Measurements from ENCODE around the gene KRTAP5-4.
"Not testable (repeated sequence)": the region's sequence is repeated elsewhere in the genome, so short reads cannot be mapped to it uniquely, and the experiment has no call there.

KRTAP5-4 gene

DNA sequence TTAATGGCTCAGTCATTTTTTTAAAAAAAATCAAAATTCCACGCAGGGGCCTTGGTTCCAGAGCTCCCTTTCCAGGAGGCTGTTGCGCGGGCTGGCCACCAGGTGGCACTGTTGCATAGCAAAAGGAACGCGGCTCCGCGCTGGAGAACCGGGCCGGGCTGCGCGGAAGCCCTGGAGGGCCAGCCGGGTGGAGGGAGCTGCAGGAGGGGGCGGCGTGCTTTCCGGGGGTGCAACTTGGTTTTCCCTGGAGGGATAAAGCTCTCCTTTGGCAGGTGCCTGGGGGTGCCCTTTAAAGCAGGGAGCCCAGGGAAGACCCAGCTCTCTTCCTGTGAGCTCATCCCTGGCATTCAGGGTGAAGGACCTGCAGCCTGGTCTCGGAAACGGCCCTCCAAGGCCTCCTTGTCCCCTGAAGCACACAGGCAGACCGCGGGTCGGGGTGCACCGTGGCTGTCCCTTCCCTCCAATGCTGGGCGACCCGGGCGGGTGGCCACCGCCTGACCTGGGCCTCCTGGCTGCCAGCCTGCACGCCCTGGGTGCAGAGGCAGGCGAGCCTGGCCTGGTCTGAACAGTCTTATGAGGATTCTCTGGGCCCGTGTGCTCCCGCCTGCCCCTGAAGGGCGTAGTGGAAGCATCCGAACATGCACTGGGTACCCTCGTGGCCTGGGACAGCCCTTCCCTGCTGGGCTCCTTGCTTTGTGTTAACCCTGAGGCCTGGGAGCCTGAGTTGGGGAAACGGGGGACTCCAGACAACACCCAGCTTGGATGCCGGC is 31.0 kb upstream of the KRTAP5-4 start:
- peak; percentile 19 for DNase-seq (ENCODE audit: low read depth)

DNA sequence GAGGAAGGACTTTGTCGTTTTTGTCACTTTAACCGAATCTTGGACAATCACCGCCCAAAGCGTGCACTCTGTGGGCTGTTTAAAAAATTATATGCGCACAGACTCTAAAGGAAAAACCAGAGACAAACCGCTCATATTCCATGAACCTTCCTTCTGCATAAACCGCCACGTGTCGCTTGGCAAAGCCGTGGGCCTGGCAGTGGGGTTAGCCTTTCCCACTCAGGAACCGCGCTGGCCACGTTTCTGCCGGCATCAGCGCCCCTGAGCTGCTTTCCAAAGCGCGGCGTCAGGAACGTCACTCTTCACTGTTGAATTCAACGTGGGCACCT is 30.5 kb upstream of the KRTAP5-4 start:
- DNase-seq (ENCODE audit: low read depth): no peak

DNA sequence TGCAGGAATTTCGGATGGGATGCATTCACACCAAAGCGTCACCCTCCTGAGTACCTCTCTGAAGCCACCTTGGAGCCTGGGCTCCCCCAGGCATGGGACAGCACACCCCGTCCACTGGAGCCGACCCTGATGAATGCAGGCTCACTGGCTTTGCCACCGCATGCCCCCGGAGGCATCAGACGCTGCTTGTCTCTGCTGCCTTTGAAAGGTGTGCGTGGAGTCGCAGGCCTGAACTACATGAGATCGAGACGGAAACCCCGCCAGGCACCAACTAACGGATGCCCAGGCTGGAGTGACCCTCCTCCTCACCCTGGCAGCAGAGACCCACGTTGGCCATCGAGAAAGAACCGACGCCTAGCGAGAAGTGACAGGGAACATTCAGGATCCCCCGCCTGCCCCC is 30.1 kb upstream of the KRTAP5-4 start:
- DNase-seq (ENCODE audit: low read depth): no peak

DNA sequence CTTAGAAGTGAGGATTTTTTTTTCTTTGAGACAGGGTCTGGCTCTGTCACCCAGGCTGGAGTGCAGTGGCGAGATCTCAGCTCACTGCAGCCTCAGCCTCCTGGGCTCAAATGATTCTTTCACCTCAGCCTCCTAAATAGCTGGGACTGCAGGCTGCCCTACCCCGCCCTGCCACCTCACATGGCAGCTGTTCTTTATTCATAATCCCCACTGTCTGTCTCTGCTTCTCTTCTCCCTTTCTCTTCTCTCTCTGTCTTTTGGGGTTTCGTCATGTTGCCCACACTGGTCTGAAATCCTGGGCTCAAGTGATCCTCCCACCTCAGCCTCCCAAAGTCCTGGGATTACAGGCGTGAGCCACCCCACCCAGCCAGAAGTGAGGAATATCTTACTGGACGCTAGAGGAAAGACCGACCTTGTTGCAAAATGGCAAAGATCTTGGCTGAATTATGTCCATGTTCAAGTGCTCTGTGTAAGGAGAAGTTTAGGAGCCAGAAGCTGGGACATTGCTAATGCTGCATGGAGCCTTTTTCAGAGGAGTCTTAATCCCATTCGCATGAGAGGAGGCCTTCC is 29.6 kb upstream of the KRTAP5-4 start:
- no peak for DNase-seq (ENCODE audit: low read depth)

DNA sequence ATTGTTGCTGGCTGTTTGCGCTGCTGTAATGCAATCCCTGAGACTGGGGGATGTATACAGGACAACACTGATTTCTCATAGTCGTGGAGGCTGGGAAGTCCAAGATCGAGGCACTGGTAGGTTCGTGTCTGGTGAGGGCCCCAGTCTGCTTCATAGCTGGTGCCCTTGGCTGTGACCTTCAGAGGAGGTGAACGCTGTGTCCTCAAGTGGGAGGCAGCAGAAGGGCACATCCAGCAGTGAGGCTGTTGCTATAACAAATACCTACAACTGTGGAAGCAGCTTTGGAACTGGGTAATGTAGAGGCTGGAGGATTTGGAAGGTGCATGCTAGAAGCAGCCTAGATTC is 29.0 kb upstream of the KRTAP5-4 start:
- no peak for DNase-seq (ENCODE audit: low read depth)

DNA sequence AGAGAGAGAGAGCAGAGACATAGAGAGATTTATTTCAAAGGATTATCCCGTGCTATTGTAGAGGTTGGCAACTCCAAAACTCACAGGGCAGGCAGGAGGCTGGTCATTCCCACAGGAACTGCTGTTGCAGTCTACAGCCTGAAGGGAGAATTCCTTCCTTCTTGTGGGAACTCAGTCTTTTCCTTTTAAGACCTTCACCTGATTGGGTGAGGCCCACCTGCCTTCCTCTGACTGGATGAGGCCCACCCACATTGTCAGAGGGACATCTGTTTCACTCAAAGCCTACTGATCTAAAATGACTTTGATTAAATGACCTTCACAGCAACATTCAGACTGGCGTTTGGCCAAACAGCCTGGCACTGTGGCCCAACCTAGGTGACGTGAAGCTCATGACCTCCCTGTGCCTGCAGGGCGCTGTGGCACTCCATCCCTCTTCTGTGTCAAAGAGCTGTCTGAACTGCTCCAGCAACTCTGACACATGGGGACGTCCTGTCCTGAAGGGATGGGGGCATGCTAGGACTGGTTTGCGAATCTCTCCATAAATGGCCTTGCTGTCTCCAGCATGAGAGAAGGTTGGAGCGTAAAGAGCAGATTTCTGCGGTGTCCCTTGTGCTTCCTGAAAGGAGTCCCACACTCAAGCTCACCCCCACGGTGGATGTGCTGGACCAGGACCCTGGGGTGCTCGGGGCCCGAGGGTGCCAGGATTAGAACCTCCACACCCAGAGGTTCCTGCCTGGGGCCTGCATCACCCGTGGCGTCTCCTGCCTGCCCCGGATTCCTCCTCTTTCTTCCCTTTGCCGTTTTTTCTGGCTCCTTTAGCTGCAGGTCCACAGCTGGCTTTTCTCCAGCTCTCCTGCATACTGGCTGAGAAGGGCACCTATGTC is 28.3 kb upstream of the KRTAP5-4 start:
- DNase-seq (ENCODE audit: low read depth): no peak

DNA sequence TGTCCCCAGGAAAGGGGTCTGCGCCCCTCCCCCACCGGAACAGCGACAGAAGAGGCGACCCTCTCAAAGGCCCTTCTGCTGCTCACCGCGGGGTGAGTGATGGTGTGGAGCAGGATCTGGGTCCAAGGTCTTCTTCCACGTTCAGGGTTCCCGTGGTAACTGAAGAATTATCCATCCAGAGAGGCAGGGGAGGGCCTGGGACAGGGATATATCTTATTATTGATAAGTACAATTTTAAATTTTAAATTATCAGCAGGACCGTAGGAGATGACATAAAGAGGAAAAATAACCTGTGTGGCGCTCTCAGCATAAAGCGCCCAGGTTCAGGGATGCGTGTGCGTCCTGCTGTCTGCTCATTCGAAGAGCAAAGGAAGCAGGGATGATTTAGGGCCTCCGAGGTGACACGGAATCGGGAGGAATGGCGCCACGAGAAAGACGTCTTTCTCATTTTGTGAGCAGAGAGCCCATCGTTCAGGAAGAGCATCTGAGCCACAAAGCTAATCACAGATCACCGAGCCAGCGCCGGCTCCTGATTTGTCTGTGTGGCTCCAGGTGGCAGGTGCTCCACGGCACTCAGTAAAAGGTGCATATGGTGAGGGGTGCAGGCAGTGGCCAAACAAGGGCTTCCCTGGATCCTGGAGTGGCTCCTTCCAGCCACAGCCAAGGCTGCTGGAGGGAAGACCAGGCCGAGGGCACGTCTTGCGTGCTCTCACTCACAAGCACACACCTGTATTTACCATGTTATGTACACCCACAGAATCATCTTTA is 26.9 kb upstream of the KRTAP5-4 start:
- no peak for DNase-seq (ENCODE audit: low read depth)

DNA sequence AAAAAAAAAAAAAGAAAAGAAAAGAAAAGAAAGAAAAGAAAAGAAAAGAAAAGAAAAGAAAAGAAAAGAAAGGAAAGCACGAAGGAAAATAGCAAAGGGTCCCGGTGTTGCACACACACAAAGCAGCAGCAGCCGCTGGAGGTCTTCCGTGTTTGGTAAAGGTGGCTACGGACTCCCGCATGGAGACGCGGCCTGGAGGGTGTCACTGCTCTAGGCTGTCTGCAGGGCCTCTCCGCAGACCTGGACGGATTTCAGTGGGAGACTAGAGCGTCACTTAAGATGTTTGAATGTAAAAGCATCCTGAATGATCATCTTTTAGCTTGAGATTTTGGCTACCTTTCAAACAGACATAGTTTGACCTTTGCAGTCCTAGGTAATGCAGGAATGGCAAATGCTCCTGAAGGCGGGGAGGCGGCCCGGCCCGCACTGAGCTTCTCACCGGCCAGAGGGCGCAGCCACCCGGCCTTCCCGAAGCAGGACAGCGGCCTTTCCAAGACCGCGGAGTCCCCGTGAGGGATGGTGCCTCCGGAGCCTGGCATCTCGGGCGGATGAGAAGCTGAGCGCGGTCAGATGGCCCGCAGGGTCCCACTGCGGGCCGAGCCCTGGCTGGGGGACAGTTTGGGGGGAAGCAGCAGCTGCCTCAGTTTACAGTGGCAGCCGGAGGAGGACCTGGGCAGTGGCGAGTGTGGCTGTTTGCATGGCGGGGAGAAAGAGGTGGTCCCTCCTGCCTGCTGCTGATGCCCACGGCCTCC is 26.1 kb upstream of the KRTAP5-4 start:
- no peak for DNase-seq (ENCODE audit: low read depth)

DNA sequence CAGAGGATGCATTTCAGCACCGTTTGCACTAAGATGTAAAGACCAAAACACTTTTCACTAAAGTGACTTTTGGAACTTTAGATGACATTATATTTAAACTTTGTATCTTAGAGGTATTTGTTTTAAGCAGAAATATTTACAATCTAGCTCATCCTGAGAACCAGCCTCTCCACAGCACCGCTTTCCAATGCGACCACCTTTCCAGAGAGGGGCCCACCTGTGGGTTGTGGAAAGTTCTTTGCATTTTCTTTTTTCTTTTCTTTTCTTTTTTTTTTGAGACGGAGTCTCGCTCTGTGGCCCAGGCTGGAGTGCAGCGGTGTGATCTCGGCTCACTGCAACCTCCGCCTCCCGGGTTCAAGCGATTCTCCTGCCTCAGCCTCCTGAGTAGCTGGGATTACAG is 24.6 kb upstream of the KRTAP5-4 start:
- not testable (repeated sequence) for DNase-seq (ENCODE audit: low read depth)

DNA sequence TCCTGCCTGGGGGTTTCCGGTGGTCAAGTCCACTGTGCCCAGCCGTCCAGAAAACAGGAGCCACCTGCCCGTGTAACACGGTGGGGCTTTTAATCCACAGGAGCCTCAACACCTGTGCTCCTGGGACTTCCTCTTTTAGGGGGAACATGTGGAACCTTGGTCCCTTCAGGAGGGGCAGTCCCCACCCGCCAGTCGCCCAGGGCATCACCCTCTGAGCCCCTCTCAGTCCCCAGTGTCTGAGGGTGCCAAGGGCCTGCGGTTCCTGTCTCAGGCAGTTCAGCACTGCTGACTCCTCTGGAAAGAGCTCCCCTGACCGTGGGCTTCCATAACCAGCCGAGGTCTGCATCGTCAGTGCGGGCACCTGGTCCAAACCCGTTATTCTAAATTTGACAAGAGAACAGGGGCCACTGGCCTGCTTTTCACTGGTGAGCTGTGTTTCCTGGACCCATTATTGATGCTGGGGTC is 23.5 kb upstream of the KRTAP5-4 start:
- no peak for DNase-seq (ENCODE audit: low read depth)

DNA sequence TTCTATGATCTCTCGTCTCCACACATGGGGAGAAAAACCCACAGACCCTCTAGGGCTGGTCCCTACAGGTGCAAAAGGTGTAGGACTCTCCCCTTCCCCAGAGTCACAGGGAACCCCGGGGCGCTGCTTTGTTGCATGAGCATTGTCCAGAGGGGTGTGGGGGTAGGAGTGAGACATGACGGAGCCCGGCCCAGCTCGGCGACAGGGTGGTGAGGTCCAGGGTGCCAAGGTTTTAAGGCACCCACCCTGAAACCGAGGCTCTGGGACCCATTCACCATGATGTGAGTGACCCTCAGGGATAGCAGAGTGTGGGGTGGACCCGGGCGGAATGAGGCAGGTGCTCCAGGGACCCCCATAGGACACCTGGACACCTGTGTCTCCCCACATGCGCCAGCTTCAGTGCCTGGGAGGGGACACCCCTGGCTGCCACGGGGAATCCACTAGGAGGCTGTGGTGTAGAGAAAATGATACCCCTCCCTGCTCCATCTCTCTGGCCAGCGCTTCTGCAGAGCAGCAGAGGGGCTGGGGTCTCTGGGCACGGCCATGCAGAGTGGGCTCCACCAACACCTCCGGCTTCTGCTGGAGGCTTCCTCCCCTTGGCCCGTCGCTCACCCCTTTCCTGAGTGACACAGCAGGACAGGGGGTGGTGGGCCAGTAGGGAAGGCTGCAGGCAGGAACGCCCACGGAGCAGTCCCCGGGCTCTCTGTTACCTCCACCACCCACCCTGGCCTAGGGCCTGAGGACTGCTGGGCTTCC is 22.8 kb upstream of the KRTAP5-4 start:
- no peak for DNase-seq (ENCODE audit: low read depth)

DNA sequence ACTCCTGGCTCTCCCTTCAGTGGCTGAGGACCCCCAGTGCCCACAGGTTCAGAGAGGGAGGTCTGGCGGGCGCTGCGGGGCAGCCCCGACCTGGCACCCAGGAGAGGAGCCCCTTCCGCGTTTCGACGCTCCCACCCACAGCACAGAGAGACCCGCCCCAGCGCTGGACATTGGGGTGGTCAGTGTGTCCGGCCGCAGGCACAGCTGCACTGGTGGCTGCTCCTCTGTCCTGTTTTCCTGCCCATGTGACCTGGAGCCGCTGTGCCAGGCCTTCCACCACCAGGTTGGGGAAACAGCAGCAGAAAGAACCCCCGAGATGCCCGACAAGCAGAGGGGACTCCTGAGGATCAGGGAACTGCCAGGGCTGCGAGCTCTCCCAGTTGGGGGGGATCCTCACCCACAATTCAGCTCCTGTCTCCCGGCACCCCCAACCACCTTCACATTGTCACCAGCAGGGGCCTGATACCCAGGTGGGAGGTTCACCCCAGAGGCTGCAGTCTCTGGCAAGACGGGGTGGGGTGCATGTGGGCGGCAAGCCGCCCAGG is 21.3 kb upstream of the KRTAP5-4 start:
- DNase-seq (ENCODE audit: low read depth): no peak

DNA sequence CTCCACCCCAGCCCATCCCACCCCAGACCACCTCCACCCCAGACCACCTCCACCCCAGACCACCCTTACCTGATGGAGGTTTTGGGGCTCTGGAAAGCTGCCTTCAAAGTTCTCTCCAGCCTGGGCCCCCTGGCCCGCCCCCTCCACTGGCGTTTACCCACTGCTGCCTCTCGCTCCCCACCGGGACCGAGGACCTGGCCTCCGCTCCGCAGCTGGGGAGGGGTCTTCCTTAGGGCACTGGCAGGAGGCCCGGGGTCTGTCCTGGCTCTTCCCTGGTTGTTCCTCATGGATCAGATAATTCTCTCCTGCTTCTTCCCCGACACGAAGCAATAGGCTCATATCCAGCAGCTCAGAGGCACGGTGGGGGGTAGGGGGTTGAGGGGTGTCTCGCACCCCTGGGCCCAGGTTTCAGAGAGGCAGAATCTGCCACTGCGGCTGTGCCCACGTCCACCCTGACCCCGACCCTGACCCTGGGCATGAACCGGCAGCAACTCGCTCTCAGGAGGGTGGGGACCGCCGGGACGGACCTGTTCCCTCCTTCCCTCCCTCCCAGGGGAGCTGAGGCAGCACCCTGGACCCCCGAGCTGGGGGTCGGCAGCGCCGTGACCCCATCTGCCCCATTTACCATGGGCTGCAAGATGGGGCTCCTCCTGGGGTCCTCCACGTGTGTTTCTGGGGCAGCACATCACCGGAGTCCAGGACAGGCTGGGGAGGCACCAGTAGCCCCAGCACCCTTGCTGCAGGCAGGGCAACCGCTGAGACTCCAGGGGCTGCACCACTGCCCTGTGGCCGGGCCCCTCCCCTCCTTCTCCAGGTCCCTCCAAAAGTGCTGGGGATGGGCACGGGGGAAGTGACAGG is 20.6 kb upstream of the KRTAP5-4 start:
- DNase-seq (ENCODE audit: low read depth): no peak

DNA sequence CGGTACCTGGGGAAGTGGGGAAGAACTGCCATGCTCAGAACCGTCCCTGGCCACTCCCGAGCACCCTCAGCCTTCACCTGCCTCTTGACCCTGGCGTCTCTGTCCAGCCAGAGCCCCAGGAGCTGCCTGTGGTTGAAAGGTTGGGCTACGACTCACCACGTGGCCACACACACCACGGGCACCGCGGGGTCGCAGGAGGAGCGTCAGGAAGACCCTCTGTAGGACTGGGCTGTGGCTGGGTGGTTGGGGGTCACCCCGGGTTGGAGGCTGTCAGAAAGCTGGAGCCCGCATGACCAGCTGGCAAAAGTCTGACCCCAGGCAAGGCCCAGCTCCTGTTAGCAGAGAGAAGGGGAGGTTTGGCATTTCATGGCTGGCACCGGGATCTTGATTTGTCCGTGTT is 19.2 kb upstream of the KRTAP5-4 start:
- DNase-seq (ENCODE audit: low read depth): no peak

DNA sequence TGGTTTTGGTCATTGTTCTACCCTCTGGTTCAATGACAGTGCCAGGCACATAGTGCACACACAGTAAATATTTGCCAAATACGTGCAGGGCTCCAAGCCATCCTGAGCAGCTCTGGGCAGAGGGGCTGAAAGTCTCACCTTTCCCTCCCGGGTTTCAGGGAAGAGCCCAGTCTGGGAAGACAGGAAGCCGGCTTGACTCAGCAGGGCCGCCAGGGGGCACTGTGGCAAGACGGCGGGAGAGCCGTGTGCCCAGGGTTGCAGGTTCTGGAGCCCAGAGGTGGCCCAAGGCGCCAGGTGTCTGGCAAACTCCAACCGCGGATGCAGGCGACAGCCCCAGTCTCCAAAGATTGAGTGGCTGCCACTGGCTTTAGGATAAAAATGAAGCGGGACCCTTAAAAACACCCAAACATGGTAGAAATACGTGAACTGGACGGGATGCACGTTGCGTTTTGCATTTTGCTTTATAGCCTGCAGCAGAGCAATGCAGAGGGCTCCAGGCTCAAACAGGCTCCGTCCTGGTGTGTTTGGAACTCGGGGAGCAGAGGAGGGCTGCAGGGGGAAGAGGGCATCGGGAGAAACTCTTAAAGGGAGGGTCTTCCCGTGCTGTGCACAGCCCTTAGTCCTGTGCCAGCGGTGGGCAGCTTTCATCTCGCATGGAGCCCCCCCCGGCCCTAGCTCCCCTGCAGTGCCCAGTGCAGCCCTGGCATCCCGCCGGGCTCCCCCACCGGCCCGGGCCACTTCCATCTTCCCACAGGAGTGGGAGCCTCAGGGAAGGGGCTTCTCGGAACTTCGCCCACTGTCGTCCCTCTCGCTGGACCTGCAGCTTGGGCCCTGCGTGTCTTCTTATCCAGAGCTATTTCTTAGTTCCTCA is 18.4 kb upstream of the KRTAP5-4 start:
- no peak for DNase-seq (ENCODE audit: low read depth)

DNA sequence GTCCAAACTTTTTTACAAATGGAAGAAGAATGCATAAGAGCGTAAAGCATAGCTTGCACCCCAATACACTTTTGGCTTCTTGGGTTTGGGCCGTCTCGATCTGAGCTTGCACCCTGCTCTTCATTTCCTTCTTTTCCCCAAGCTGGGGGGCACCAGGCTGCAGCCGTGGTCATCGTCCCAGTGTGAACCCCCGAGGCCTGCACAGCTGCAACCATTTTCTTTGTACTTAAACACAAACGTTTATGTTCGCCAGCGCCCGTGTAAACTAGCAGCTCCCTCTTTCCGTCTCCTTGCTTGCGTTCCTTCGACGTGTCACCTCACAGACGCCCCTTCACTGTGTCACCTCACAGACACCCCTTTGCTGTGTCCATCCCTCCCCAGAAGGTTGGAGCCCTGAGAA is 17.7 kb upstream of the KRTAP5-4 start:
- DNase-seq (ENCODE audit: low read depth): no peak

DNA sequence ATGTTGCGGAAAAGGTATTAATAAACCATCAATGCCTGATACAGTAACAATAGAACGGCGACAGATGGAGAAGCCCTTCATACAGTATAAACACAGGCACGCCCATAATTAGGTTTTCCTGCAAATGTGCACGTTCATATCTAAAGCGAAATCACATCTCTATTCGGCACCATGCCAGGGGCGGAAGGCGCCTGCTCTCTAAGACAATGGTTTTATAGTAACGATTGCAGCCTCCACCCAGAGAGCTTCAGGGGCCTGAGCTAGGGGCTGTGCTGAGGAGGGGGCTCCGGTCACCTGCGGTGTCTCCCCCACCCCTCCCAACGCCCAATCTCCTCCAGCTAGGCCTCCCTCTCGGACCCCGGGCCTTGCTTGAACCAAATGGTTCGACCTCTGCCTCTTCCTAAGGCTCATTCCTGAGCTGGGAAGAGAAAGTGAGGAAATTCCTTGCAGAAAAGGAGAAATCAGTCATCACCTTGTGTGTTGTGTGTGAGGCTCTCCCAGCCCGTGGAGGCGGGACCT is 17.2 kb upstream of the KRTAP5-4 start:
- no peak for DNase-seq (ENCODE audit: low read depth)

DNA sequence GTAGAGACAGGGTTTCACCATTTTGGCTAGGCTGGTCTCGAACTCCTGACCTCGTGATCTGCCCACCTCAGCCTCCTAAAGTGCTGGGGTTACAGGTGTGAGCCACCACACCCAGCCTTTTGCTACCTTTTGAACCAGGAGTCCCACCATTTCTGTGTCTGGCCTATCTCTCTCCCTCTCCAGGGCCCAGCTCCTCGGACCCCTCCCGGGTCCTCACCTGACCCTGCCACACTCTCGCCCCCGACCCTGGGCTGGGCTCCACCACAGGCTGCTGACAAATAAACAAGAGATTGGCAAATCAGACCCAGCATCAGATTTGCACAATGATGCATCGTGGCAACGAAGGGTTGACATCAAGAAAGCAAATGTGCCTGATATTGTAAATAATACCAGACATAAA is 16.4 kb upstream of the KRTAP5-4 start:
- DNase-seq (ENCODE audit: low read depth): no peak

All from GM04504 (cell line).